Activated CD8-positive, alpha-beta memory T cell treated with anti-CD3 and anti-CD28 coated beads, Interleukin-2, amount 50 U/mL, for 1 hour (primary cell): Measurements from ENCODE around the gene ELOVL5.
"Not testable (repeated sequence)": the region's sequence is repeated elsewhere in the genome, so short reads cannot be mapped to it uniquely, and the experiment has no call there.

Source experiments
- DNase-seq: peaks from one replicate; pipeline ENCODE4 v3.0.0-alpha.2; 2020; ENCODE audit errors: extremely low read depth

The ELOVL5 gene

GRCh38 chr6:53348371-53349208, at the start of gene ELOVL5:
Gene ELOVL5, minus strand, starts transcription at chr6:53348950. Its CDS starts 53,251 bp downstream, at chr6:53295699.
- DNase-seq: peak; percentile 96

- no peak for DNase-seq
Measured at GRCh38 chr6:53397283-53397682, 48.5 kb upstream of the ELOVL5 start.

GRCh38 chr6:53395986-53396385, 47.2 kb upstream of the ELOVL5 start:
- no peak for DNase-seq

GRCh38 chr6:53394704-53395103, 46.0 kb upstream of the ELOVL5 start:
- DNase-seq: no peak

- DNase-seq: no peak
Measured at GRCh38 chr6:53391170-53391569, 42.4 kb upstream of the ELOVL5 start.

DNA sequence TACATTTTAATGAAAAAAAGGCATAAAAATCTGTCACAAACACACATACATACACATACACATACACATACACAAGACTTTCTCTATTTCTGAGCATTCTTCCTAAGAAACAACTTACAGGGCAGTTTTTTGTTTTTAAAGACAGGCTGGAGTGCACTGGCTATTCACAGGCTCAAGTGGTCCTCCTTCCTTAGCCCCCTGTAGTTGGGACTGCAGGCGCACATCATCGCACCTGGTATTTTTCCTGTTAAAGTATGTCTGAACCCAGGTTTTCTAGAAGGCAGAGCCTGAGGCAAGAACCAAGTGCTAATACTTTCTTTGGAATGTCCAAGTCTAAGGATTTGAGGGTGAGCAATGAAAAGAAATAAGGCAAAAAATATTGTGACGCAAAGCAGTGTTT, 41.3 kb upstream of the ELOVL5 start:
- DNase-seq: no peak

- not testable (repeated sequence) for DNase-seq
Measured at GRCh38 chr6:53388615-53389014, 39.9 kb upstream of the ELOVL5 start.

DNA sequence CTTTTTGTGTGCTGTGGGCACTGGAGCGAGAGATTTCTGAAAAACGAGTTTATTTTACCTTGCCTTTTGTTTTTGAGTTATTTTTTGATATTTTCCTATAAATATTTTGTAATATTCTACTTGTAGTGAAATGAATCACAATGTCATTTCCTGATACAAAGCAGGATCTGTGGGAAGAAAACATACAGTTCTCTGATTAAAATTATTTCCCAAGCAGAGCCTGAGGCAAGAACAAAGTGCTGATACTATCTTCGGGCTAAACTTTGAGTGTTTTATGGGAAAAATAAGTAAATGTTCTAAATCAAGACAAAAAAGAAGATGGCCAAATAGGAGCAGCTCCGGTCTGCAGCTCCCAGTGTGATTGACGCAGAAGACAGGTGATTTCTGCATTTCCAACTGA, 33.7 kb upstream of the ELOVL5 start:
- no peak for DNase-seq

GRCh38 chr6:53378208-53378607, 29.5 kb upstream of the ELOVL5 start:
- no peak for DNase-seq

- no peak for DNase-seq
Measured at GRCh38 chr6:53377793-53378192, 29.0 kb upstream of the ELOVL5 start.

DNA sequence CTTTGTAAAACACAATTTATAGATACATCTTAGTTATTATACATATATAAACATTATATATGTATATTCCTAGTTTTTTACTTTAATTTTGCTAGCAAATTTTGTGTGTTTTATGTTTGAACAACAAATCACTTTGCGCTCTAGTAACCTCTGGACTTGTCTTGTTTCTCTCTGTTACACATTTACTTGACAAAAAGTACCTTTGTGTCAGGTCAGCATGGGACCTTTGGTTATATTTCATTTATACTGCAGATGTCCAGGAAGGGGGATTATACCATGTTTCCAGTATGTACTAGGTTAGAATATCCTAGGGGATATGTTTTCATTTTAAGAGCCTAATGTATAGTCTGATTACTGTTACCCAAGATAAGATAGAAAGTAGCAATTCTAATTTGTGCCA, 28.5 kb upstream of the ELOVL5 start:
- no peak for DNase-seq

GRCh38 chr6:53376661-53377226, 28.0 kb upstream of the ELOVL5 start:
- DNase-seq: no peak

GRCh38 chr6:53375847-53376246, 27.1 kb upstream of the ELOVL5 start:
- no peak for DNase-seq

GRCh38 chr6:53373638-53374037, 24.9 kb upstream of the ELOVL5 start:
- no peak for DNase-seq

GRCh38 chr6:53369876-53370515, 21.2 kb upstream of the ELOVL5 start:
- no peak for DNase-seq

DNA sequence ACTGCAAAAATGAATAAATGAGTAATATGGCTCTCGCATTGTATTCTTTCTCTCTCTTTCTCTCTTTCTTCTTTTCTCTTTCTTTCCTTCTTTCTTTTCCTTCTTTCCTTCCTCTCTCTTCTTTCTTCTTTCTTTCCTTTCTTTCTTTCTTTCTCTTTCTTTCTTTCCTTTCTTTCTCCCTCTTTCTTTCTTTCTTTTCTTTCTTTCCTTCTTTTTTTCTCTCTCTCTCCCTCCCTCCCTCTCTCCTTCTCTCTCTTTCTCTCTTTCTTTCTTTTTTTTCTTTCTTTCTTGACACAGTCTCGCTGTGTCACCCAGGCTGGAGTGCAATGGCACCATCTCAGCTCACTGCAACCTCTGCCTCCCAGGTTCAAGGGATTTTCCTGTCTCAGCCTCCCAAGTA, 20.3 kb upstream of the ELOVL5 start:
- no peak for DNase-seq

DNA sequence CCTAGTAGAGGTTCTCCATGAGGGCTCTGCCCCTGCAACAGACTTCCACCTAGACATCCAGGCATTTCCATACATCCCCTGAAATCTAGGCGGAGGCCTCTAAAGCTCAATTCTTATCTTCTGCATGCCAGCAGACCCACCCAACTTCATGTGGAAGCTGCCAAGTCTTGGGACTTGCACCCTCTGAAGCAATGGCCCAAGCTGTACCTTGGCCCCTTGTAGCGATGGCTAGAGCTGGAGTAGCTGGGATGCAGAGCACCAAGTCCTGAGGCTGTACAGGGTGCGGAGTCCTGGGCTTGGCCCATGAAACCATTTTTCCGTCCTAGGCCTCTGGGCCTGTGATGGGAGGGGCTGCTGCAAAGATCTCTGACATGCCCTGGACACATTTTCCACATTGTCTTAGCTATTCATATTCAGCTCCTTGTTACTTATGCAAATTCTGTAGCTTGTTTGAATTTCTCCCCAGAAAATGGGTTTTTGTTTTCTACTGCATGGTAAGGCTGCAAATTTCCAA, 17.4 kb upstream of the ELOVL5 start:
- DNase-seq: no peak

- no peak for DNase-seq
Measured at GRCh38 chr6:53363341-53364079, 14.8 kb upstream of the ELOVL5 start.

DNA sequence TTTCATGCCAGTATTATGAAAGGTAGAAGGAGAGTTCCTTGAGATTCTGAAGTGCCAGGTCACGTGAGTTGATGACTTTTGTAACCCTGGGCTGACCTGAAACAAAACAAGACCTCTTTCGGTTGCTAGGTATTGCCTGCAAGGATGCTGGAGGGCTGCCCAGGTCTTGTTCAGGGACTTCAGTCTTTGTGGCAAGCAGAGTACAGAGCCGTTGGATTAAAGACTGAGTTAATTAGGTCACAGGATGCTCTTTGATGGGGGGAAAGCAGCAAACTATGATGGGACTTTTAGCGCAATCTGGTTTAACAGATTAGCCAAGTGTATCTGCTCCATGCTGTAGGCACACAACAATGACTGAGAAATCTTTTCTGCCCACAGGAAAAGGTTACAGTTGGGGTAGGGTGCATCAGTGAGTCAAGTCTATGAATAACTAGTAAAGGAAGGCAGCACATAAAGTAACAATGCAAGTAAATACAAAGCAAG, 12.8 kb upstream of the ELOVL5 start:
- peak; percentile 84 for DNase-seq

GRCh38 chr6:53360093-53360912, 11.6 kb upstream of the ELOVL5 start:
- no peak for DNase-seq

- DNase-seq: no peak
Measured at GRCh38 chr6:53359843-53360092, 11.0 kb upstream of the ELOVL5 start.
